Coronary artery (tissue), 2 donors: Measurements from ENCODE around the gene STK36.
A peak's percentile ranks its signal among the peaks of the same experiment; 100 is the strongest.

Experiments used
- DNase-seq: peaks from one replicate; pipeline ENCODE4 v3.0.0-alpha.2; 2017; ENCODE audit warnings: low spot score
- H3K27ac ChIP-seq, 2 donors: fragments of 200-600 bp; sonication (generic); one replicate each; pipeline ENCODE4 v1.5.1; 2016 to 2019
- H3K4me3 ChIP-seq: fragments of 200-600 bp; sonication (generic); 2 replicates; pipeline ENCODE4 v1.5.1; 2016; ENCODE audit warnings: mild to moderate bottlenecking, moderate library complexity
- CTCF ChIP-seq: fragments of 200-600 bp; sonication (generic); IDR thresholded peaks from one replicate; pipeline ENCODE4 v1.5.1; 2019; ENCODE audit warnings: antibody characterized with exemption

Gene STK36

GRCh38 chr2:218708086-218708485, 36.2 kb downstream of the STK36 start:
- no peak for DNase-seq
- Histone ChIP-seq H3K4me3 (no peak overlapping the region), H3K27ac (no peak overlapping the region)
- no peak for TF ChIP-seq CTCF

- no peak for TF ChIP-seq CTCF
- no peak for DNase-seq
- H3K4me3 ChIP-seq = peak overlapping the region; percentile 87
- H3K27ac ChIP-seq = no peak overlapping the region
Measured at GRCh38 chr2:218709908-218710307, 38.0 kb downstream of the STK36 start.

GRCh38 chr2:218710334-218710686, 38.4 kb downstream of the STK36 start:
- no peak for TF ChIP-seq CTCF
- peak overlapping the region in 1 of 2 donors; percentile 92 for H3K27ac ChIP-seq
- DNase-seq = peak; percentile 72
- peak overlapping the region; percentile 87 for H3K4me3 ChIP-seq

GRCh38 chr2:218710687-218711549, 39.0 kb downstream of the STK36 start, which contains the start of gene TTLL4:
Gene TTLL4 (plus strand): TSS chr2:218710835. CDS start chr2:218737677, 26,842 bp downstream.
- Histone ChIP-seq H3K27ac (peak within 1 kb of the TSS; percentile 92 to 95), H3K4me3 (peak within 1 kb of the TSS; percentile 87)
- TF ChIP-seq CTCF = peak; percentile 77
- peak; percentile 98 for DNase-seq

- H3K27ac ChIP-seq = peak overlapping the region; percentile 92 to 95
- TF ChIP-seq CTCF = no peak
- no peak for DNase-seq
- peak overlapping the region; percentile 87 for H3K4me3 ChIP-seq
Measured at GRCh38 chr2:218711550-218711929, 39.7 kb downstream of the STK36 start.

GRCh38 chr2:218713922-218714321, 42.0 kb downstream of the STK36 start:
- no peak overlapping the region for H3K27ac ChIP-seq
- no peak overlapping the region for H3K4me3 ChIP-seq
- DNase-seq = no peak
- no peak for TF ChIP-seq CTCF

- Histone ChIP-seq H3K4me3 (no peak overlapping the region), H3K27ac (no peak overlapping the region)
- no peak for TF ChIP-seq CTCF
- DNase-seq = no peak
Measured at GRCh38 chr2:218716070-218716469, 44.2 kb downstream of the STK36 start.
